SK-N-SH treated with all-trans-retinoic acid at 6 μM for 48 hours (cell line): ENCODE measurements around the gene SUOX.

ENCODE experiments used
- OSR1 ChIP-seq: fragments of 250-450 bp; sonication (Bioruptor Pico); IDR thresholded peaks from 2 replicates; pipeline ENCODE4 v1.8.0; 2022; ENCODE audit warnings: moderate library complexity, mild to moderate bottlenecking, inconsistent platforms
- TCF4 ChIP-seq: fragments of 250-450 bp; sonication (Bioruptor Pico); IDR thresholded peaks from 2 replicates; pipeline ENCODE4 v1.8.0; 2021; ENCODE audit warnings: mild to moderate bottlenecking, moderate library complexity, borderline replicate concordance

GRCh38 chr12:56040963-56041551 is 44.0 kb downstream of the SUOX start:
- TF ChIP-seq OSR1: no peak
- no peak for TF ChIP-seq TCF4 (CRISPR knock-in tag)
